HCT116 (cell line): ENCODE data around the gene CILP2. TPM values are rescaled to one million over a fixed set of nuclear protein-coding genes. Genes with fewer than 3 reads are reported as not detected.

Experiments
- ATAC-seq: fragments of 200-7000 bp; cut with Tn5 transposase; 2 replicates; pipeline ENCODE4 v1.9.1; 2020; ENCODE audit warnings: mild to moderate bottlenecking, moderate library complexity
- BruUV-seq: library from RNA; stranded (reverse); fragments of 400-500 nt; replicated peaks from 2 replicates; lab custom pipeline; 2021; lab: Mats Ljungman, UMichigan
- CTCF ChIA-PET: fragments of 300-600 bp; sonication (Branson Sonifier 250); formaldehyde crosslinking; loops from one replicate; lab custom pipeline; 2021; ENCODE audit warnings: antibody characterized with exemption; lab: Charles Lee
- POLR2A ChIA-PET: fragments of 300-600, 350-600 bp; sonication (Branson Sonifier 250); formaldehyde crosslinking; loops from one replicate; lab custom pipeline; 2021; ENCODE audit warnings: antibody characterized with exemption; lab: Charles Lee
- RAD21 ChIA-PET, 2 experiments: fragments of 300-600 bp; sonication (Branson Sonifier 250); formaldehyde crosslinking; loops; one replicate each; lab custom pipeline; 2023; ENCODE audit warnings: low total read pairs in 2 of 2; ENCODE audit not compliant: uncharacterized antibody in 2 of 2, unreplicated experiment in 2 of 2, low non-redundant PET in 1 of 2; lab: Charles Lee
- DNase-seq: peaks from one replicate; pipeline ENCODE4 v3.0.0-alpha.2; 2010; ENCODE audit warnings: low read depth, low spot score
- H2AFZ ChIP-seq: fragments of 200-600 bp; shearing (Covaris generic), sonication (generic); 2 replicates; pipeline ENCODE4 v1.6.1; 2017; ENCODE audit warnings: low read depth, mixed run types, mixed read lengths, antibody characterized with exemption, low read length; ENCODE audit not compliant: poor library complexity, severe bottlenecking
- H3K27ac ChIP-seq: 2 replicates; pipeline ENCODE4 v1.5.1; 2012; ENCODE audit warnings: low read depth, low read length
- H3K27me3 ChIP-seq: fragments of 200-600 bp; sonication (generic); 2 replicates; pipeline ENCODE4 v1.6.1; 2016; ENCODE audit warnings: mixed run types, low read length, mixed read lengths; ENCODE audit not compliant: insufficient read depth
- H3K36me3 ChIP-seq, 2 experiments: fragments of 200-500 bp in 1 of 2; fragments of 200-600 bp in 1 of 2; sonication (Bioruptor generic) in 1 of 2; sonication (generic) in 1 of 2; 2 replicates each; pipeline versions ENCODE4 v1.5.1 to v1.6.1; 2014 to 2016; ENCODE audit warnings: low read length in 2 of 2, inconsistent platforms in 1 of 2, mixed read lengths in 1 of 2, mixed run types in 1 of 2; ENCODE audit not compliant: insufficient read depth in 2 of 2, control insufficient read depth in 1 of 2
- H3K4me1 ChIP-seq, 2 experiments: fragments of 200-600 bp in 1 of 2; sonication (generic) in 1 of 2; 2 replicates each; pipeline versions ENCODE4 v1.5.1 to v1.6.1; 2012 to 2017; ENCODE audit warnings: low read length in 2 of 2, inconsistent platforms in 1 of 2, mild to moderate bottlenecking in 1 of 2, mixed read lengths in 1 of 2, mixed run types in 1 of 2, moderate library complexity in 1 of 2; ENCODE audit not compliant: insufficient read depth in 2 of 2, control insufficient read depth in 1 of 2
- H3K4me2 ChIP-seq: fragments of 200-600 bp; sonication (generic); 2 replicates; pipeline ENCODE4 v1.6.1; 2017; ENCODE audit warnings: mixed run types, low read length, mixed read lengths
- H3K4me3 ChIP-seq, 2 experiments: fragments of 200-600 bp in 1 of 2; sonication (generic) in 1 of 2; replicated peaks in 1 of 2; 2 replicates each; pipeline ENCODE4 v1.5.1; 2011 to 2016; ENCODE audit warnings: low read length in 2 of 2, control low read depth in 1 of 2, low read depth in 1 of 2, mild to moderate bottlenecking in 1 of 2, mixed read lengths in 1 of 2, mixed run types in 1 of 2
- H3K79me2 ChIP-seq: fragments of 200-600 bp; sonication (generic); 2 replicates; pipeline ENCODE4 v1.6.1; 2017; ENCODE audit warnings: mild to moderate bottlenecking, mixed run types, low read length, moderate library complexity, mixed read lengths; ENCODE audit not compliant: insufficient read depth
- H3K9ac ChIP-seq: fragments of 200-600 bp; sonication (generic); 2 replicates; pipeline ENCODE4 v1.6.1; 2016; ENCODE audit warnings: low read length, mixed read lengths
- H3K9me2 ChIP-seq: fragments of 200-600 bp; sonication (generic), shearing (Covaris generic); 2 replicates; pipeline ENCODE4 v1.6.1; 2017; ENCODE audit warnings: mixed run types, mild to moderate bottlenecking, moderate library complexity; ENCODE audit not compliant: insufficient read depth
- H3K9me3 ChIP-seq, 2 experiments: fragments of 200-500 bp in 1 of 2; fragments of 200-600 bp in 1 of 2; sonication (Bioruptor generic) in 1 of 2; sonication (generic) in 1 of 2; 2 replicates each; pipeline ENCODE4 v1.6.1; 2014 to 2017; ENCODE audit warnings: low read length in 2 of 2, mixed read lengths in 2 of 2, inconsistent platforms in 1 of 2, low read depth in 1 of 2, mild to moderate bottlenecking in 1 of 2, mixed run types in 1 of 2, moderate library complexity in 1 of 2; ENCODE audit not compliant: control insufficient read depth in 1 of 2, insufficient read depth in 1 of 2
- H4K20me1 ChIP-seq: fragments of 200-600 bp; sonication (generic), shearing (Covaris generic); 2 replicates; pipeline ENCODE4 v1.6.1; 2017; ENCODE audit warnings: mixed run types, mild to moderate bottlenecking, moderate library complexity; ENCODE audit not compliant: insufficient read depth
- CEBPB ChIP-seq: IDR thresholded peaks from 2 replicates; pipeline ENCODE4 v1.6.1; 2012; ENCODE audit warnings: low read depth
- ELF1 ChIP-seq: IDR thresholded peaks from 2 replicates; pipeline ENCODE4 v1.6.1; 2012; ENCODE audit warnings: low read depth, borderline replicate concordance
- EZH2phosphoT487 ChIP-seq: fragments of 200-600 bp; IDR thresholded peaks from 2 replicates; pipeline ENCODE4 v1.6.1; 2018; ENCODE audit warnings: antibody characterized with exemption, borderline replicate concordance
- FOSL1 ChIP-seq: IDR thresholded peaks from 2 replicates; pipeline ENCODE4 v1.6.1; 2012; ENCODE audit warnings: low read depth
- JUND ChIP-seq: IDR thresholded peaks from 2 replicates; pipeline ENCODE4 v1.6.1; 2012
- POLR2A ChIP-seq: IDR thresholded peaks from 2 replicates; pipeline ENCODE4 v1.7.0; 2011; ENCODE audit warnings: borderline replicate concordance; ENCODE audit not compliant: insufficient read depth, insufficient read length; ENCODE audit errors: extremely low read depth
- RAD21 ChIP-seq: IDR thresholded peaks from 2 replicates; pipeline ENCODE4 v1.6.1; 2012; ENCODE audit warnings: low read depth, mild to moderate bottlenecking
- SIN3A ChIP-seq: IDR thresholded peaks from 2 replicates; pipeline ENCODE4 v1.6.1; 2012; ENCODE audit warnings: low read depth
- SRF ChIP-seq: IDR thresholded peaks from 2 replicates; pipeline ENCODE4 v1.6.1; 2012; ENCODE audit warnings: low read depth
- TCF7L2 ChIP-seq: IDR thresholded peaks from 2 replicates; pipeline ENCODE4 v1.7.0; 2011; ENCODE audit warnings: borderline replicate concordance, inconsistent platforms; ENCODE audit not compliant: insufficient read depth, insufficient read length; ENCODE audit errors: extremely low read depth
- ZFX ChIP-seq: fragments of 450-650 bp; IDR thresholded peaks from 2 replicates; pipeline ENCODE4 v1.6.1; 2017
- ZNF274 ChIP-seq: fragments of 200-500 bp; sonication (Bioruptor generic); IDR thresholded peaks from 2 replicates; pipeline ENCODE4 v1.6.1; 2014; ENCODE audit warnings: mild to moderate bottlenecking, low read depth, low read length, inconsistent platforms
- intact Hi-C: fragments of 100-400 bp; cut with micrococcal nuclease; formaldehyde crosslinking; loops from 2 replicates; pipeline ENCODE4 v1.10.0; 2022
- total RNA-seq: library from RNA; stranded (reverse); gene quantifications from one replicate; pipeline ENCODE4 v1.2.1, GENCODE V29; 2021; ENCODE audit not compliant: unreplicated experiment
- TF ChIP-seq, protein P1 (sequence below): IDR thresholded peaks from 2 replicates; pipeline ENCODE4 v1.6.1; 2012
- TF ChIP-seq, protein P2 (sequence below): IDR thresholded peaks from 2 replicates; pipeline ENCODE4 v1.6.1; 2012; ENCODE audit warnings: low read depth
- TF ChIP-seq, protein P3 (sequence below): IDR thresholded peaks from 2 replicates; pipeline ENCODE4 v1.6.1; 2011; ENCODE audit warnings: mild to moderate bottlenecking, low read length, moderate library complexity; ENCODE audit not compliant: insufficient replicate concordance; ENCODE audit errors: extremely low read depth

Gene CILP2
- total RNA-seq, 1 experiment from 2014 or later: 13.1 TPM

DNA sequence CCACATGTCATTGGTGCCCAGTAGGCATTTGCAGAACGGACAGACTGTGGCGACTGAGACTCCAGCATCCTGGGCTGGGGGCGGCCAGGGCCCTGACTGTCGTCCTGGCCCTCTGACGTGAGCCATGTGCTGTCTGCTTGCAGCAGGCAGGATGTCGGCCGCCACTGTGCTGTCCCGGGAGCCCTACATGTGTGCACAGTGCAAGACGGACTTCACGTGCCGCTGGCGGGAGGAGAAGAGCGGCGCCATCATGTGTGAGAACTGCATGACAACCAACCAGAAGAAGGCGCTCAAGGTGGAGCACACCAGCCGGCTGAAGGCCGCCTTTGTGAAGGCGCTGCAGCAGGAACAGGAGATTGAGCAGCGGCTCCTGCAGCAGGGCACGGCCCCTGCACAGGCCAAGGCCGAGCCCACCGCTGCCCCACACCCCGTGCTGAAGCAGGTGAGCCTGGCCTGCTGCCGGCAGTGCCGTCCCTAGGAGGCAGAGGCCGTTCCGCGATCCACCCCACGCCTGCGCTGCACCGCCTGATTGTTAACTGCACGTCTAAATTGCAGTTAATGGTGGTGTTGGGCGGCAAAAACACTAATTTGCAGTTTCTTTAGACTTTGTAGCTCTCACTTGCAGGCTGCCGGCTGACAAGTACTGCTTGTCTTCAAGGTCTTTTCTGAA is 37.0 kb upstream of the CILP2 start:
- no TSS peak for BruUV-seq
- CTCF ChIA-PET: no interaction called here

More for the DNA sequence above, 37.0 kb upstream of the CILP2 start:
- Histone ChIP-seq H3K4me2 (no peak overlapping the region), H3K79me2 (peaks cover 15% of the 10 kb centered on the region; the same call in 1 of the 2 replicates), H3K9me2 (no peaks in the 10 kb centered on the region), H3K27ac (no peak overlapping the region), H4K20me1 (no peaks in the 10 kb centered on the region), H2AFZ (no peak overlapping the region)
- POLR2A ChIA-PET: no interaction called here
- RAD21 ChIA-PET: no interaction called here
- no peak for ATAC-seq
- TF ChIP-seq SRF: no peak
- TF ChIP-seq RAD21: no peak
- no peak for TF ChIP-seq FOSL1
- TF ChIP-seq, protein P1, sequence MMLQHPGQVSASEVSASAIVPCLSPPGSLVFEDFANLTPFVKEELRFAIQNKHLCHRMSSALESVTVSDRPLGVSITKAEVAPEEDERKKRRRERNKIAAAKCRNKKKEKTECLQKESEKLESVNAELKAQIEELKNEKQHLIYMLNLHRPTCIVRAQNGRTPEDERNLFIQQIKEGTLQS: no peak
- TF ChIP-seq, protein P2, sequence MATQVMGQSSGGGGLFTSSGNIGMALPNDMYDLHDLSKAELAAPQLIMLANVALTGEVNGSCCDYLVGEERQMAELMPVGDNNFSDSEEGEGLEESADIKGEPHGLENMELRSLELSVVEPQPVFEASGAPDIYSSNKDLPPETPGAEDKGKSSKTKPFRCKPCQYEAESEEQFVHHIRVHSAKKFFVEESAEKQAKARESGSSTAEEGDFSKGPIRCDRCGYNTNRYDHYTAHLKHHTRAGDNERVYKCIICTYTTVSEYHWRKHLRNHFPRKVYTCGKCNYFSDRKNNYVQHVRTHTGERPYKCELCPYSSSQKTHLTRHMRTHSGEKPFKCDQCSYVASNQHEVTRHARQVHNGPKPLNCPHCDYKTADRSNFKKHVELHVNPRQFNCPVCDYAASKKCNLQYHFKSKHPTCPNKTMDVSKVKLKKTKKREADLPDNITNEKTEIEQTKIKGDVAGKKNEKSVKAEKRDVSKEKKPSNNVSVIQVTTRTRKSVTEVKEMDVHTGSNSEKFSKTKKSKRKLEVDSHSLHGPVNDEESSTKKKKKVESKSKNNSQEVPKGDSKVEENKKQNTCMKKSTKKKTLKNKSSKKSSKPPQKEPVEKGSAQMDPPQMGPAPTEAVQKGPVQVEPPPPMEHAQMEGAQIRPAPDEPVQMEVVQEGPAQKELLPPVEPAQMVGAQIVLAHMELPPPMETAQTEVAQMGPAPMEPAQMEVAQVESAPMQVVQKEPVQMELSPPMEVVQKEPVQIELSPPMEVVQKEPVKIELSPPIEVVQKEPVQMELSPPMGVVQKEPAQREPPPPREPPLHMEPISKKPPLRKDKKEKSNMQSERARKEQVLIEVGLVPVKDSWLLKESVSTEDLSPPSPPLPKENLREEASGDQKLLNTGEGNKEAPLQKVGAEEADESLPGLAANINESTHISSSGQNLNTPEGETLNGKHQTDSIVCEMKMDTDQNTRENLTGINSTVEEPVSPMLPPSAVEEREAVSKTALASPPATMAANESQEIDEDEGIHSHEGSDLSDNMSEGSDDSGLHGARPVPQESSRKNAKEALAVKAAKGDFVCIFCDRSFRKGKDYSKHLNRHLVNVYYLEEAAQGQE: no peak
- TF ChIP-seq CEBPB: no peak
- TF ChIP-seq TCF7L2: no peak
- no peak for TF ChIP-seq POLR2A
- no peak for TF ChIP-seq JUND
- TF ChIP-seq, protein P3, sequence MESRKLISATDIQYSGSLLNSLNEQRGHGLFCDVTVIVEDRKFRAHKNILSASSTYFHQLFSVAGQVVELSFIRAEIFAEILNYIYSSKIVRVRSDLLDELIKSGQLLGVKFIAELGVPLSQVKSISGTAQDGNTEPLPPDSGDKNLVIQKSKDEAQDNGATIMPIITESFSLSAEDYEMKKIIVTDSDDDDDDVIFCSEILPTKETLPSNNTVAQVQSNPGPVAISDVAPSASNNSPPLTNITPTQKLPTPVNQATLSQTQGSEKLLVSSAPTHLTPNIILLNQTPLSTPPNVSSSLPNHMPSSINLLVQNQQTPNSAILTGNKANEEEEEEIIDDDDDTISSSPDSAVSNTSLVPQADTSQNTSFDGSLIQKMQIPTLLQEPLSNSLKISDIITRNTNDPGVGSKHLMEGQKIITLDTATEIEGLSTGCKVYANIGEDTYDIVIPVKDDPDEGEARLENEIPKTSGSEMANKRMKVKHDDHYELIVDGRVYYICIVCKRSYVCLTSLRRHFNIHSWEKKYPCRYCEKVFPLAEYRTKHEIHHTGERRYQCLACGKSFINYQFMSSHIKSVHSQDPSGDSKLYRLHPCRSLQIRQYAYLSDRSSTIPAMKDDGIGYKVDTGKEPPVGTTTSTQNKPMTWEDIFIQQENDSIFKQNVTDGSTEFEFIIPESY: no peak
- TF ChIP-seq ZNF274: no peak
- no peak for TF ChIP-seq ZFX
- TF ChIP-seq EZH2phosphoT487: no peak
- no peak for TF ChIP-seq SIN3A
- TF ChIP-seq ELF1: no peak
- TF ChIP-seq, all 23 proteins: peak for 0
- H3K27me3 ChIP-seq: no peaks in the 10 kb centered on the region
- H3K4me3 ChIP-seq: no peak overlapping the region
- DNase-seq: no peak
- H3K4me1 ChIP-seq: no peaks in the 10 kb centered on the region
- peaks cover 18 to 54% of the 10 kb centered on the region in 2 experiments; a peak in 3 of 4 replicates for H3K36me3 ChIP-seq
- H3K9me3 ChIP-seq: no peaks in the 10 kb centered on the region
- H3K9ac ChIP-seq: no peak overlapping the region
- intact Hi-C loops: no loop called here
